ENCODE data around the gene EGFL6.

The EGFL6 gene

GRCh38 chrX:13569479-13570260 is at the start of gene EGFL6:
Gene EGFL6 (plus strand): TSS chrX:13569601. CDS start chrX:13569862, 261 bp downstream.
- no peak for DNase-seq

- DNase-seq: no peak
Measured at GRCh38 chrX:13520351-13520750, 49.0 kb upstream of the EGFL6 start.

- no peak for DNase-seq
Measured at GRCh38 chrX:13520936-13521335, 48.5 kb upstream of the EGFL6 start.

GRCh38 chrX:13522811-13523210 is 46.6 kb upstream of the EGFL6 start:
- DNase-seq: no peak

- no peak for DNase-seq
Measured at GRCh38 chrX:13533726-13534125, 35.7 kb upstream of the EGFL6 start.

GRCh38 chrX:13535376-13536165 is 33.8 kb upstream of the EGFL6 start:
- DNase-seq: no peak

GRCh38 chrX:13536551-13536950 is 32.9 kb upstream of the EGFL6 start:
- DNase-seq: no peak

GRCh38 chrX:13538414-13538813 is 31.0 kb upstream of the EGFL6 start:
- DNase-seq: no peak

- DNase-seq: no peak
Measured at GRCh38 chrX:13540602-13541001, 28.8 kb upstream of the EGFL6 start.

- no peak for DNase-seq
Measured at GRCh38 chrX:13545726-13546125, 23.7 kb upstream of the EGFL6 start.

GRCh38 chrX:13547671-13548070 is 21.7 kb upstream of the EGFL6 start:
- DNase-seq: no peak

GRCh38 chrX:13550346-13550745 is 19.1 kb upstream of the EGFL6 start:
- no peak for DNase-seq

- no peak for DNase-seq
Measured at GRCh38 chrX:13551610-13552009, 17.8 kb upstream of the EGFL6 start.

GRCh38 chrX:13552892-13553291 is 16.5 kb upstream of the EGFL6 start:
- DNase-seq: no peak

GRCh38 chrX:13565511-13565910 is 3.9 kb upstream of the EGFL6 start:
- no peak for DNase-seq

GRCh38 chrX:13570261-13570605 is 832 bp downstream of the EGFL6 start:
- no peak for DNase-seq

- DNase-seq: no peak
Measured at GRCh38 chrX:13571136-13571535, 1.7 kb downstream of the EGFL6 start.

- no peak for DNase-seq
Measured at GRCh38 chrX:13574600-13574999, 5.2 kb downstream of the EGFL6 start.

GRCh38 chrX:13579661-13580060 is 10.3 kb downstream of the EGFL6 start:
- no peak for DNase-seq

GRCh38 chrX:13581554-13581953 is 12.2 kb downstream of the EGFL6 start:
- no peak for DNase-seq

GRCh38 chrX:13587786-13588477 is 18.5 kb downstream of the EGFL6 start:
- DNase-seq: no peak

- DNase-seq: no peak
Measured at GRCh38 chrX:13590207-13590606, 20.8 kb downstream of the EGFL6 start.

GRCh38 chrX:13590914-13591313 is 21.5 kb downstream of the EGFL6 start:
- no peak for DNase-seq

- no peak for DNase-seq
Measured at GRCh38 chrX:13597874-13598273, 28.5 kb downstream of the EGFL6 start.

Data from stimulated activated naive CD4-positive, alpha-beta T cell treated with Interleukin-2 at 50 U/mL for 16 hours (primary cell).